HepG2 (cell line): Measurements from ENCODE around the gene SLC35D2.

Experiments used
- EZH2 ChIP-seq: conservative IDR thresholded peaks from 2 replicates; pipeline ENCODE4 v1.6.1; 2012; ENCODE audit warnings: mild to moderate bottlenecking, low read depth, low read length, moderate library complexity
- HMG20A ChIP-seq: IDR thresholded peaks from 2 replicates; pipeline ENCODE4 v1.6.1; 2016; ENCODE audit warnings: borderline replicate concordance
- KLF9 ChIP-seq: IDR thresholded peaks from 2 replicates; pipeline ENCODE4 v1.6.1; 2016; ENCODE audit warnings: low read depth
- MXD1 ChIP-seq: sonication (generic); formaldehyde crosslinking; IDR thresholded peaks from 2 replicates; pipeline ENCODE4 v1.4.0; 2020; ENCODE audit warnings: mild to moderate bottlenecking, missing genetic modification reagents
- ZFP37 ChIP-seq: sonication (generic); formaldehyde crosslinking; IDR thresholded peaks from 2 replicates; pipeline ENCODE4 v1.4.0; 2020; ENCODE audit warnings: missing genetic modification reagents, borderline replicate concordance
- ZNF496 ChIP-seq: sonication (generic); formaldehyde crosslinking; IDR thresholded peaks from 2 replicates; pipeline ENCODE4 v1.8.1; 2023; ENCODE audit warnings: mild to moderate bottlenecking, moderate library complexity, missing genetic modification reagents; ENCODE audit not compliant: insufficient replicate concordance
- TF ChIP-seq, protein P1 (sequence below): IDR thresholded peaks from 2 replicates; pipeline ENCODE4 v1.6.1; 2012; ENCODE audit warnings: low read depth, low read length, improper control_type of control experiment

- TF ChIP-seq EZH2 (no peak), ZFP37 (CRISPR knock-in tag) (0 out of 2 replicates have a peak, but pooled peaks have one; percentile 26), HMG20A (CRISPR knock-in tag) (no peak; the same call in 1 of the 2 replicates), ZNF496 (CRISPR knock-in tag) (no peak), MXD1 (CRISPR knock-in tag) (no peak), KLF9 (no peak)
- TF ChIP-seq, protein P1, sequence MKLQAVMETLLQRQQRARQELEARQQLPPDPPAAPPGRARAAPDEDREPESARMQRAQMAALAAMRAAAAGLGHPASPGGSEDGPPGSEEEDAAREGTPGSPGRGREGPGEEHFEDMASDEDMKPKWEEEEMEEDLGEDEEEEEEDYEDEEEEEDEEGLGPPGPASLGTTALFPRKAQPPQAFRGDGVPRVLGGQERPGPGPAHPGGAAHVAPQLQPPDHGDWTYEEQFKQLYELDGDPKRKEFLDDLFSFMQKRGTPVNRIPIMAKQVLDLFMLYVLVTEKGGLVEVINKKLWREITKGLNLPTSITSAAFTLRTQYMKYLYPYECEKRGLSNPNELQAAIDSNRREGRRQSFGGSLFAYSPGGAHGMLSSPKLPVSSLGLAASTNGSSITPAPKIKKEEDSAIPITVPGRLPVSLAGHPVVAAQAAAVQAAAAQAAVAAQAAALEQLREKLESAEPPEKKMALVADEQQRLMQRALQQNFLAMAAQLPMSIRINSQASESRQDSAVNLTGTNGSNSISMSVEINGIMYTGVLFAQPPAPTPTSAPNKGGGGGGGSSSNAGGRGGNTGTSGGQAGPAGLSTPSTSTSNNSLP: peak; percentile 55; the same call in 1 of the 2 replicates
Observed at GRCh38 chr9:96408409-96409280, 25.1 kb upstream of the SLC35D2 start.
